Inferior parietal cortex (tissue), 1 donor: ENCODE measurements around the gene NCOR2.
A peak's percentile ranks its signal among the peaks of the same experiment; 100 is the strongest.

Source experiments
- DNase-seq: peaks from one replicate; pipeline ENCODE4 v3.0.0-alpha.2; 2016; ENCODE audit errors: extremely low spot score

NCOR2 gene

GRCh38 chr12:124543590-124544310 is 23.7 kb downstream of the NCOR2 start:
- no peak for DNase-seq

GRCh38 chr12:124543052-124543589 is 24.3 kb downstream of the NCOR2 start:
- DNase-seq: no peak

- DNase-seq: no peak
Observed at GRCh38 chr12:124542021-124542949, 25.1 kb downstream of the NCOR2 start.

GRCh38 chr12:124541322-124541721 is 26.1 kb downstream of the NCOR2 start:
- DNase-seq: no peak

- no peak for DNase-seq
Observed at GRCh38 chr12:124539084-124540041, 28.0 kb downstream of the NCOR2 start.

GRCh38 chr12:124538194-124539082 is 29.0 kb downstream of the NCOR2 start:
- no peak for DNase-seq

- DNase-seq: peak; percentile 35
Observed at GRCh38 chr12:124537525-124538193, 29.8 kb downstream of the NCOR2 start.

GRCh38 chr12:124536641-124537040 is 30.8 kb downstream of the NCOR2 start:
- no peak for DNase-seq

GRCh38 chr12:124534776-124535740 is 32.4 kb downstream of the NCOR2 start:
- no peak for DNase-seq

- DNase-seq: no peak
Observed at GRCh38 chr12:124533456-124533855, 34.0 kb downstream of the NCOR2 start.

GRCh38 chr12:124532967-124533366 is 34.4 kb downstream of the NCOR2 start:
- DNase-seq: no peak

GRCh38 chr12:124532331-124532750 is 35.1 kb downstream of the NCOR2 start:
- DNase-seq: no peak

GRCh38 chr12:124531906-124532305 is 35.5 kb downstream of the NCOR2 start:
- DNase-seq: no peak

- no peak for DNase-seq
Observed at GRCh38 chr12:124531281-124531745, 36.1 kb downstream of the NCOR2 start.

- DNase-seq: no peak
Observed at GRCh38 chr12:124530637-124531263, 36.7 kb downstream of the NCOR2 start.

- no peak for DNase-seq
Observed at GRCh38 chr12:124529565-124530276, 37.7 kb downstream of the NCOR2 start.

GRCh38 chr12:124527861-124528561 is 39.4 kb downstream of the NCOR2 start:
- no peak for DNase-seq
